DOHH2 (cell line): Measurements from ENCODE around the gene LPIN3.

Source experiments
- CTCF ChIP-seq: fragments of 200-600 bp; sonication (generic); IDR thresholded peaks from one replicate; pipeline ENCODE4 v1.5.1; 2014; ENCODE audit warnings: antibody characterized with exemption, mild to moderate bottlenecking, low read depth, low read length; ENCODE audit not compliant: poor library complexity, severe bottlenecking
- EZH2phosphoT487 ChIP-seq: fragments of 200-600 bp; sonication (generic); IDR thresholded peaks from 2 replicates; pipeline ENCODE4 v1.6.1; 2017; ENCODE audit warnings: borderline replicate concordance, mild to moderate bottlenecking, antibody characterized with exemption, low read length, moderate library complexity, mixed read lengths

GRCh38 chr20:41391587-41392001 lies 51.0 kb downstream of the LPIN3 start:
- TF ChIP-seq CTCF (no peak), EZH2phosphoT487 (no peak)
